HG02678 (cell line): Measurements from ENCODE around the gene SGTA.

Source experiments
- ATAC-seq: cut with Tn5 transposase; IDR thresholded peaks from one replicate; pipeline ENCODE4 v1.9.1; 2021; ENCODE audit warnings: mild to moderate bottlenecking, moderate library complexity; ENCODE audit not compliant: unreplicated experiment

Gene SGTA

DNA sequence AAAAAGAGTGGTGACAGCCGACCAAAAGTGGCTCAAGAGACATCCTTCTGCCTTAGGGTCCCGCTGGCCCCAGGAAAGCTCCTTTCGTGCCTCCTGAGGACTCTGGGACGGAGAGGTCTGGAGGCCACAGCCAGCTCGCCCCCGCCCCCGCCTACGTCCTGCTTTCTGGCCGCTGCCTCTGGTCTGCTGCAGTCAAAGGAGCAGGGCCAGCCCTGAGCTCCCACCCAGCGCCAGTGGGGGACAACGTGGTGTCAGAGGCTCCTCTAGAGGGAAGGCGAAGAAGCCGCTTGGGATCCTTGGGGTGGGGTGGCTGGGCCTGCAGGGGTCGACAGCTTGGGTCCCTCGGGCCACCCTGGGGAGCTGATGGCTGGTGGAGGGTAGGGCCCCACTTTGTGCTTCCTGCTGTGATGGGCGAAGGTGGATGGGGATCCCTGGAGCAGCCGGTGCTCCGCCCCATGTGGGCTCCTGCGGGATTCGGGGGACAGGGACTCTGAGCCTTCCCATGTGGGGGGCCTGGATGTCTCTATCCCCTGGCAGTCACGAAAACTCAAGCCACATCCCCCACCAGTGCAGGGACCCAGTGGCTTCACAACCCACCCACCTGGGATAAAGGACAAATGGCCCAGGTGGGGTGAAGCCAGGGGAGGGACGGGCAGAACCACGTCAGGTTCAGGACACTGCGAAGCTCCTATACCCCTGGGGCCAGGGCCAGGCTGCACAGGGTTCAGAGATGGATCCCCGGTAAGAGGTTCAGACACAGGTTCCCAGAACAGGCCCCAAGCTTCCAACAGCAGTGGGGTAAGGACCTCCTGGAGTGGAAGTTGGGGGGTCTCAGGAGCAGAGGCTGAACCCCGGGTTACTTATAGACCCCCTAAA, 52.9 kb downstream of the SGTA start:
- no peak for ATAC-seq

DNA sequence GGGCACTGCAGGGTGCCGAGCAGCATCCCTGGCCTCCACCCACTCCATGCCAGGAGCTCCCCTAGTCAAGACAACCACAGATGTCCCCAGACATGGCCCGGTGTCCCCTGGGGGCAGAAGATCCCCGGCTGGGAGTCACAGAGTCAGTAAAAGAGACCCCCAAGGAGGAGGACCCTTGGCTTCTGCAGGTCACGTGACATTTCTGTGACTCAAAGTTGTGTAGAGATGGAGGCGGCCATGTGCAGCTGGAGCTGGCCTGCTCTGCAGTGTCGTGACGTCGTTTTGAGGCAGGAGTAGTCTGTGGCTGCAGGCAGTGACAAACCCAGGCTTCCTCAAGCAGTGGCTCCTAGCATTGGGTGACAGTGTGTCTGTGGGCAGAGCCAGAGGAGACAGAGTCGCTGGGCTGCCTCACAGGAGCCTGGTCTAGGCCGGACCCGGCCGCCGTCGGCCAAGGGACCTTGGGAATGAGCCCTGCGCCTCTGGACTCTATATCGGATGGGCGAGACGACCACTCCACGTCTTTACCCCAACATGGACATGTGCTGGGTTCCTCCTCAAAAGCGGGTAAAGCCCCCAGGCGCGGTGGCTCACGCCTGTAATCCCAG, 54.2 kb downstream of the SGTA start:
- no peak for ATAC-seq

DNA sequence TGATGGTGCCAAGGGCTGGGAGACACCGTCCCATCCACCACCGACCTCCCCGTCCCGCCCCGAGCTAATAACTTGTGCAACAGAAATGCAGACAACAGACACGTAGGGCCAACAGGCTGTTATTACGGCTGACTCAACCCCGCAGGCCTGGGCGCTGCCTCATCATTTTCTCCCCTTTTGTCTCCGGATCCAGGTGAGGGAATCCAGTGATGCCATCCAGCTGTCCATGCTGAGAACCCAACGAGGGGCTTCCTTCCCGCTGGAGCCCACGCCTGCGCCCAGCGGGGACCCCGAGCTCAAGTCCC, 55.5 kb downstream of the SGTA start:
- ATAC-seq: no peak

DNA sequence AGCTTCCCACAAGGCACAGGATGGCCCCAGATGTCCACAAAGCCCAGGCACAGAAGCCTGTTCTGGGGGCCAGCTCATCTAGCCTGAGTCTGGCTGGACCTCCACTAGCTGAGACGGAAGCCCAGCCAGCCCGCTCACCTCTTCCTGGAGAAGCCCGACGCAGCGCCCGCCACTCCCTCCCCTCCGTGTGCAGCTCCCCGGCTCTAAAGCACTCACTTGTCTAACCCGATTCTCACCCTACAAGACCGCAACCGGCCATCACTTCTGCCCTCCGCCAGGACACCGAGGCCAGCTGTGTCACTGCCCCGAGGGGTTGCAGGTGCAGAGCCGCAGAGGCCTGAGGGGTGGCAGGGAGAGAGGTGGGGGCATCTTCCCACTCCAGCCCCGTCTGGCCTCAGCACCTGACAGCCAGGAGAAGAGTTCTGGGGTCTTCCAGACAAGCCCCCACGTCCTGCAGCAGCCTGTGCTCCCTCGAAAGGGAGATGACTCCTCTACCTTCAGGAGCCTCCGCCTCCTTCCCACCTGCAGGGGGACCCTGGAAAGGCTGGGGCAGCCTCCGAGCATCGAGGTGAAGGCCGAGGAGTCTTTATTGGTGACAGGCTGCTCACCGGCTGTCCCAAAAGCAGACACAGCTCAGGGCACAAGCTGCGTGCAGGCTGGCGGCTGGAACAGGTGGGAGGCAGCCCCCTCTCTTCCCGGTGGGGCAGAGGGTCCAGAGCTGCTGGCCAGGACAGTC, 56.0 kb downstream of the SGTA start:
- ATAC-seq: no peak

DNA sequence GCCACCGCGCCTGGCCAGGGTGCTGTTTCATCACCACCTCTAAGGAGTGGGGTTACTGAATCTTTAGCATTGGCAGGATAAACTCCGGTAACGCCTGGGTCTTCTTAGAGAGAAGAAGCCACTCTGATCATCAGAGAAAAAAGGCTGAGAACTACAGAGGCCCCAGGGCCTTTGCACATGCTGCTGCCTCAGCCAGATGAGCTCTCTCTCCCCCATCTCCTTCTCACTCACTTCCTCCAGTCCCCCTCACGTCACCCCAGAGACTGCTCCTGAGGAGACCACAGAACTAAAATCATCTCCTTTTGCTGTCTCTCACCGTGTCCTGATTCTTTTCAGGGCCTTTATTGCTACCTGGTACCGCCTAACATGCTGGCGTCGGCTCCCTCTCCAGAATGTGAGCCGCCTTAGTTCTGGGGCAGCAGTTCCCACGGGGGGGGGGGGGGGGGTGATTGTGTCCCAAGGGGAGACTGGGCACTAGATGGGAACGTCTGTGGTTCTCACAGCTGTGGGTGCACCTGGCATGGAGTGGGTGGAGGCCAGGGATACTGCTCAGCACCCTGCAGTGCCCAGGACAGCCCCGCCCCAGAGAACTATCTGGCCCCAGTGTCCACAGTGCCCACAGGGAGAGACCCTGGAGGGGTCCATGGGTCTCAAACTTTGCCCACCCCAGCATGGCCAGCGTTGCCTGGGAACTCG, 56.8 kb downstream of the SGTA start:
- ATAC-seq: no peak

DNA sequence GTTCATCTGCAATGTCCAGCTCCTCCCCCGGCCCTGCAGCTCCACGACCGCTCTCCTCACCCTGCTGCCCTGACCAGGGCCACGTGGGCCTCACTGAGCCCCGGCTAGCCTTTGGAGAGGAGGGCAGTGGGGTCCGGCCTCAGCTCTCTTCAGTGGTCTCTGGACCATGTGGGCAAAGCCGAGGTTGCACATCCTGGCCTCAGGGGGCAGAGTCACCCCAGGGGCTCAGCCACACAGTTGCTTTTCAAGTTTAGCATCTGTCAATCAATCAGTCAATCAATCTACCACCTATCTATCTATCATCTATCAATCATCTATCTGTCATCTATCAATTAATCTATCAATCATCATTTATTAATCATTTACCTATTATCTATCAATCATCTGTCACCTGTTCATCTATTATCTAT, 58.9 kb downstream of the SGTA start:
- no peak for ATAC-seq

DNA sequence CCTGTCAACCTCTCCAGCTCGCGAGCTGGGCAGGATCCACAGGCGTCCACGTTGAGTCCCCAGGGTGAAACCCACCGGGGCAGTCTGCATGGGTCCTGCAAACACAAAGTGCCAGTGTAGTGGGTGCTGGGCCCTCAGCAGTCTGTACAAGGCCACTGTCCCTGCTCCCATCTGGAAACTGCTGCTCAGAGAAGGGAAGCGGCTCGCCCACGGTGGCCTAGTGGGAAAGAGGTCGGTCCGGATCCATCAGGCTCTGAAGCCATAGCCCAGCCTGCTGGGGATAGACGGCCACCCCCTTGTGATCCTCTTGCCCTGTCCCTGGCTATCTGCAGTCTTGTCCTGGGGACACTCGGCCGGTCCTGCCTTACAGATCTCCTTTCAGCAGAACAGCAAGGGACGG, 59.3 kb downstream of the SGTA start:
- no peak for ATAC-seq

DNA sequence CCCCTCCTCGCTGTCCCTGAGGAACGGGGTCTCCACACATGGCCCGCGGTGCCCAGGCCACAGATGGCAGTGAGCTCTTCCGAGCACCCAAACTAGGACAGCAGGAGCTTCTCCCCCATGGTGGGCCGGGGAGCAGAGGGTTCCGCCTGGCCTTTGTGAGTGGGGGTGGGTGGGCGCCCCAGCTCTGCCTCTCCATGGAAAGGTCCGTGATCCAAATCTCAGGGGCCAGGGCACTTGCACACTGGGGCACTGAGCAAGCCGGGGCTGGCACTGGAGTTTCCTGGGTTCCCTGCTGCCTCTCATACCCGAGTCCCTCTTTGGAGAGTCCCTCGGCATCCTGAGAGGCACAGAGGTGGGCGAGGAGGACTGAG, 59.7 kb downstream of the SGTA start:
- no peak for ATAC-seq

DNA sequence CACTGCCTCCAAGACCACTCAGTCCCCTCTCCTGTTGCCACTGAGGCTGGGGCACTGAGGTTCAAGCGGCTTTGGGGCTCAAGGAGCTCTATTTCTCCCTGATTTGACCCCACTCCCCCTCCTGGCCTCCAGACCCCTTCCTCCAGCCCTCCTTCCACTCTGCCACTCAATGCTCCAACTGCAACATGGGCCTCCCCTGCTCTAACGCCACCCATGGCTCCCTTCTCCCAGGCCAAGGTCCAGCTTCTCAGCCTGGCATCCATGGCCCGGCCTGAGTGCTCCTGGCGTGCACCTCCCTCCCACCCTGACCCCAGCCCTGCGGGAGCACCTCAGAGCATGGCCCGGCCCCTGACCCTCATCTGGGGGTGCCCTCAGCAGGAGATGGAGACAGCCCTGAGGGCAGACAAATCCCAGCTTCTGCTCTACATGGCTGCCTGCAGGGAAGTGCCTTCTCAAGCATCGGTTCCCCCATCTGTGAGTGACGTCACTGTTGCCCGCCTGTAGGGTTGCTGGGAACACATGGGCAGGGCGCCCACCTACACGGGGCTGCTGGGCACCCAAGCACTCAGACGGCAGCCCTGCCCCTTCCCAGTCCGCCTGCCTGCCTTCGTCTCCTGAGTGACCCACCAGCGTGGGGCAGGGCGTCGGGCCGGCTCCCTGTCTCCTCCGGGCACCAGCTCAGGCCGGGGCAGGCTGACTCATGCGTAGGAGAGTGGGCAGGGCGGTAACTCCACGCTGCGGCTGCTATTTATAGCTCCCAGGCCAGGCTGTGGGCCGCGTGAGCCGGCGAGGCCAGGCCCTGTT, 60.3 kb downstream of the SGTA start:
- ATAC-seq: no peak

DNA sequence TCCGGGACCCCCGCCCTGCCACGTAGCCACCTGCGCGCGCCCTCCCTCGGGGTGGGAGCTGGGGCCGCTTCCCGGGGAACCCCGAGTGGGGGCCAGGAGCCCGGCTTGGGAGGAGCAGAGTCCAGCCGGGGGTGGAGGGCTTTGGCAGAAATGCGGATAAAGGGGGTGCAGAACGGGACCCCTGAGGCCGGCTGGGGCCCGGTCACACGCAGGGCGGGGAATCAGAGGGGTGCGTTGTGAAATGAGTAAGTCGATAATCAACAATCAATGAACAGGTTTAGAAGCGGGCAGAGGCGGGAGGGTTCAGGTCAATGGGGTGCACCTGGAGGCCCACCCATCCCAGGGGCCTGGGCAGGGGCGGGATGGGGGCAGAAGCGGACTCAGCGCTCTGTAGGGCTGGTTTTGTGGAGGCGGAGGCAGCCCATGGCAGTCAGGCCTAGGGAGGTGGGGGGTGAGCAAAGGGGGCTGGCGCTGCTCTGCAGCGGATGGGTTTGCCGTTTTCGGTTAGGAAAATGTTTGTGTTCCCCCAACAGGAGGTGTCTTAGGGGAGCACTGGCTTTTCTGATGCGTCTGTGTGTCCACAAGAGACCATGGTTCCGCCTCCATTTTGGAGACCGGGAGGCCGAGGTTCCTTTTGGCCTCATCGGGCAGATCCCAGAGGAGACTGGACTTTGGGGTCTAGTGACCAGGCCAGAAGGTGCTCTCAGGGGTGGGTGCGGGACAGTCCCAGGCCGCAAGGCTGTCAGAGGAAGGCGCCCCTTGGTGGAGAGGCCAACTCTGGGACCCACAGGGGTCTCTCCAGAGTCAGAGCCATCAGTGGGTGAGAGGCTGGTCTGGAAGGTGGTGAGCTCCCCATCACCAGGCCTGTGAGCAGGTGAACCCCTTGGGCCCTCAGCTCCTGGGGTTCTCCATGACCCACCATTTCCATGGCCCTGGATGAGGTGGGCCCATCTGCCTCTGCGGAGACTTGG, 61.2 kb downstream of the SGTA start:
- no peak for ATAC-seq

DNA sequence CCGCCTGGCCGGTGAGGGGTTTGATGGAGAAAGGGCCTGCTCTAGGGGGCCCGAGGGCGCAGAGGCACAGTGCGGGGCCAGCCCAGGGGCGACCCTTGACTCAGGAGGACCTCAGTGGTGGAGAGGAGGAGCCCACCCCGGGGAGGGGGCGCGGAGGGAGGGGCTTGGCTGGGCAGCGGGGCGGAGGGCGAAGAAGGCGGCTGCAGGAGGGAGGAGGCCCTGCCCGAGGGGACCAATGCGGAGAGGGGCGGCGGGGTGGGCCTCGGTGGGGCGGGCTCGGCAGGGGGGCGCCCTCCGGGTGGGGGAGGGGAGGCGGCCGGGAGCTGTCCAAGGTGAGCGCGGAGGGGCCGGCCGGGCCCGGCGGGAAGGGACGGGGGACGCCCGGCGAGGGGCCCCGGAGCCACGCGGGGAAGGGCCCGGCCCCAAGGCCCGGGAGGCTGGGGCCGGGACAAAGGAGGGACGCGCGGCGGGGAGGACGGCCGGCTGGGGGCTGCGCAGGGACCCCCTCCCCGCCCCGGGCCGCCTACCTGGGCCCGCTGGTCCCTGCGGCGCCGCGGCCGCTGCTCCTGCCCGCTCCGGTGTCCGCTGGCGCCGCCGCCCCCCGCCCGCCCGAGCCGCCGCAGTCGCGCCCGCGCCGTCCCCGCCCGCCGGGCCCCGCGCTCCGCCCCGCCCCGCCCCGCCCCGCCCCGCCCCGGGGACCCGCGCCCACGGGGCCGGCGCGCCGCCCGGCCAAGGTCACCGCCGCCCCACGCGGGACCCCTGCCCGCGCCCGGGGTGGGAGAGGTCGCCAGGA, 62.1 kb downstream of the SGTA start, which contains the start of gene DIRAS1:
Gene DIRAS1, minus strand, starts transcription at position 596 of the 793 bp plus-strand sequence. CDS start 3,566 bp downstream, outside the sequence.
- no peak for ATAC-seq

DNA sequence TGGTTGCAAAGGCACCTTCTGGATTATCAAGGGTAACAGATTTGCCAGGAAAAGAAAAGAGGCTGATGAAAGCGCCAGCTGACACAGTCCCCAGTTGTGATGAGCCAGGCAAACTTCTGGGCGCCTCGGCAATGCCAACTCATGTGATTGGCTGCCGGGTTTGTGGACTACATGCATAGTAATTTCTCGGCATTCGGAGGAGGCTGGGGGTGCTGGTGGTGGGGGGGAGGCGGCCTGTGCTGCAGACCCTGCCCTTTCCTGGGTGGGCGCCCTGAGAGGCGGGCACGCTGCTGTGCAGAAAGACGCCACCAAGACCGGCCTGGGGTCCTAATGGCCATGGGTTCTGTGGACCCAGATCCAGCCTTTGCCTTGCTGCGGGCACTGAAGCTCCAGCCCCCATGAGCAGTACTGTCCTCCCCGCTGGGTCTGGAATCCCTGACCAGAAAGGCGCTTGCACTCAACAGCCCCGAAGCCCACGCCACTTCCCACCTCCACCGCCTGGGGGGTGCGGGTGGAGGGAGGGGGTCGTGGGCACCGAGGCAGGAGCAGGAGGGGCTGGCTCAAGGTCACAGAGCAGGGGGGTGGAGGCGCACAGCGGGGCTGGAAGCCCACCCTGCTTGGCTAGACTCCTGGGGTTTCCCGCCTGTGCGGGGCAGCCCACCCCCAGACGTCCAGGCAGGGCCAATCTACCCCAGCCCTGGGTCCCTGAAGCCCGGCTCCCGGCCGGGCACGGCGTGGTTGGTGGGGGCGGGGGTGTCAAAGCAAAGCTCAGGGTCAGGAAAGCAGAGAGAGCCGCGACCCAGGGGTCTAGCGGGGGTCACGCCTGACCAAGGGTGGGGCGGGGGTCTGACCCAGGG, 62.9 kb downstream of the SGTA start:
- no peak for ATAC-seq

DNA sequence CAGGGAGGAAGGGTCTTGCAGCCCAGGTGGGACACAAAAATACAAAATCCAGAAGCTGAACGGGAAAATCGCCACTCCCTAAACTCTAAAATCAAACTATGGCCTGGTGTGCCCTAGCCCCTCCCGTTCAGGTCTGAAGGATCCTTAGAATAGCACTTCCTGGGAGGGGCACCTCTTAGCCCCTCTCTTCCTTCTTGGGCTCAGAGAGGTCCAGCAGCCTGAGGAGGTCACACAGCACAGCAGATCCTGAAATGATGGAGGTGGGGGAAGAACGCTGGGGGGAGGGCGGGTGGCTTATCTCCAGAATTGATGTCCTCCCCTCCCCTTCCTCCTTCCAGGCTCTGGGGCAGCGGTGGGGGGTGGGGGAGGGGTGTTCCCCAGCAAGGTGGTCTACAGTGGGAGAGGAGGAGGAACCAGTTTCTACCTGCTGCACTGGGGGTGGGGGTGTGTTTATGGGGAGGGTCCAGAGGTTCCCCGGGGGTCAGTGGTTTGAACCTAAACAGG, 63.8 kb downstream of the SGTA start:
- no peak for ATAC-seq

DNA sequence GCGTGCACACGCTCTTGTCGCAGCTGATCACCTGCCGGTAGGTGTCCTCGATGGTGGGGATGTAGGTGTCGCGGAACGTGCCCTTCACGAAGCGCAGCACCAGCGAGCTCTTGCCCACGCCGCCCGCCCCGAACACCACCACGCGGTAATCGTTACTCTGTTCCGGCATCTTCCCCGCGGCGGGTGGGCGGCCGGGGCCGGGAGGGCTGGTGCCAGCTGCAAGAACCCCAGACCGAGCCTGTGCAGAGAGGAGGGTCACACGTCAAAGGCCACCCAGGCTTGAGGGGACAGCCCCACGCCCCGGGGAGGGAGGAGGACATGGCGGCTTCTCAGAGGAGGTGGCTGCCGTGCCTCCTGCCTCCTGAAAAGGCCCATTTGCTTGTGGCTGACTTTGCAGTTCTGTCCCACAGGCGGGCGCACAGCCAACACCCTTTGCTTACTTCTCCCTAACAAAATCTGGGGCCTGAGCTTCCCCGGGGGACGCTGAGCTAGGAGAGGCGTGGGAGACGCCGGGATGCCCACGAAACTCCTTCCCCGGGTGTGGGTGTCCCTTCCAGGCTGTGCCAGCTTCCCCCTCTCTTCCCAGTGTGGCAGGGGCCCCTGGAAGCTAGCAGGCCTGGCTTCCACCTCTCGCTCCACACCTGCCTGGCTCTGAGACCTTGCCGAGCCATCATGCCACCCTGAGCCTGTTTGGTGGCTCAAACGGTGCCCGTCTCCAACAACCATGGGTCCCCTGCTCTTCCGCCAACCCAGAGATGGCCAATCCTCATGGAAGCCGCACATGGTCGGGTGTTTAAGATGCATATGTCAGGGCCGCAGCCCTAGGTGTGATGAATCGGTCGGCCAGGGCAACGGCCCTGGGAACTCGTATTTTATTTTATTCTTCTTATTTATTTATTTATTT, 65.2 kb downstream of the SGTA start:
- ATAC-seq: no peak

DNA sequence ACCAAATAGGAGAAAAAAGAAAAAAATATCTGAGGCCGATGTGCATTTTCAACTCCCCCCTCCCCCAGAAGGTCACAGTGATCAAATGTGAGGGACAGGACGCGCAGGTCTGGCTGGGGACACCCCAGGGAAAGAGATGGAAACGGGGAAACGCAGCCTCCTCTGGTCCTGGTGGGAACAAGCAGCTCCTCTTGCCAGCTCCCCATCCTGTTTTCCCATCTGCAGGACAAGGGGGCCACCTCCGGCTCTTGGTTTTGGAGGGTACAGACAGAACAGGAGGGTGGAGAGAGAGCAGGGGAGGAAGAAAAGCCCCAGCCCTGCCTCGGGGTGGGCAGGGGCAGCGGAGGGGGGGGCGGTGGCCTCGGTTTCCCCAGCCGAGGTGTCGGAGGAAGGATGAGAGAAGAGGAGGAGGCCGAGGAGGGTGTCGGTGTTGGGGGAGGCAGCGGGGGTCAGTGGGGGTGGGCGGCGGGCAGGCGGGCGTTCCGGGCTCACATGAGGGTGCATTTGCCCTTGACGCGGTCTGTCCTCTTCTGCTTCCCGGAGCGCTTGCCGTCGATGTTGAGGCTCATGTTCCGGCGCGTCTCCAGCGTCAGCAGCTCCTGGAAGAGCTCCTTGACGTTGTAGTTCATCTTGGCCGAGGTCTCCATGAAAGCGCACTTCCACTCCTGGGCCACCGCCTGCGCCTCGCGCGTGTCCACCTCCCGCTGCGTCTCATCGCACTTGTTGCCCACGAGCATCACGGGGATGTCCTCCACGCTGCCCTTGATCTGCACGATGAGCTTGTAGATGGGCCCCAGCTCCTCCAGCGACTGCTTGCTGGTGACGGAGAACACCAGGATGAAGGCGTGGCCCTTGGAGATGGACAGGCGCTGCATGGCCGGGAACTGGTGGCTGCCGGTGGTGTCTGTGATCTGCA, 66.1 kb downstream of the SGTA start:
- no peak for ATAC-seq
